LNCAP (cell line): ENCODE results near the gene ITGA5.

Source experiments
- TF ChIP-seq, protein P1 (sequence below): fragments of 450-650 bp; IDR thresholded peaks from 2 replicates; pipeline ENCODE4 v1.5.1; 2017; ENCODE audit warnings: mild to moderate bottlenecking

Gene ITGA5

GRCh38 chr12:54359762-54360351, 59.2 kb downstream of the ITGA5 start:
- TF ChIP-seq, protein P1, sequence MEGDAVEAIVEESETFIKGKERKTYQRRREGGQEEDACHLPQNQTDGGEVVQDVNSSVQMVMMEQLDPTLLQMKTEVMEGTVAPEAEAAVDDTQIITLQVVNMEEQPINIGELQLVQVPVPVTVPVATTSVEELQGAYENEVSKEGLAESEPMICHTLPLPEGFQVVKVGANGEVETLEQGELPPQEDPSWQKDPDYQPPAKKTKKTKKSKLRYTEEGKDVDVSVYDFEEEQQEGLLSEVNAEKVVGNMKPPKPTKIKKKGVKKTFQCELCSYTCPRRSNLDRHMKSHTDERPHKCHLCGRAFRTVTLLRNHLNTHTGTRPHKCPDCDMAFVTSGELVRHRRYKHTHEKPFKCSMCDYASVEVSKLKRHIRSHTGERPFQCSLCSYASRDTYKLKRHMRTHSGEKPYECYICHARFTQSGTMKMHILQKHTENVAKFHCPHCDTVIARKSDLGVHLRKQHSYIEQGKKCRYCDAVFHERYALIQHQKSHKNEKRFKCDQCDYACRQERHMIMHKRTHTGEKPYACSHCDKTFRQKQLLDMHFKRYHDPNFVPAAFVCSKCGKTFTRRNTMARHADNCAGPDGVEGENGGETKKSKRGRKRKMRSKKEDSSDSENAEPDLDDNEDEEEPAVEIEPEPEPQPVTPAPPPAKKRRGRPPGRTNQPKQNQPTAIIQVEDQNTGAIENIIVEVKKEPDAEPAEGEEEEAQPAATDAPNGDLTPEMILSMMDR, result no peak

DNA sequence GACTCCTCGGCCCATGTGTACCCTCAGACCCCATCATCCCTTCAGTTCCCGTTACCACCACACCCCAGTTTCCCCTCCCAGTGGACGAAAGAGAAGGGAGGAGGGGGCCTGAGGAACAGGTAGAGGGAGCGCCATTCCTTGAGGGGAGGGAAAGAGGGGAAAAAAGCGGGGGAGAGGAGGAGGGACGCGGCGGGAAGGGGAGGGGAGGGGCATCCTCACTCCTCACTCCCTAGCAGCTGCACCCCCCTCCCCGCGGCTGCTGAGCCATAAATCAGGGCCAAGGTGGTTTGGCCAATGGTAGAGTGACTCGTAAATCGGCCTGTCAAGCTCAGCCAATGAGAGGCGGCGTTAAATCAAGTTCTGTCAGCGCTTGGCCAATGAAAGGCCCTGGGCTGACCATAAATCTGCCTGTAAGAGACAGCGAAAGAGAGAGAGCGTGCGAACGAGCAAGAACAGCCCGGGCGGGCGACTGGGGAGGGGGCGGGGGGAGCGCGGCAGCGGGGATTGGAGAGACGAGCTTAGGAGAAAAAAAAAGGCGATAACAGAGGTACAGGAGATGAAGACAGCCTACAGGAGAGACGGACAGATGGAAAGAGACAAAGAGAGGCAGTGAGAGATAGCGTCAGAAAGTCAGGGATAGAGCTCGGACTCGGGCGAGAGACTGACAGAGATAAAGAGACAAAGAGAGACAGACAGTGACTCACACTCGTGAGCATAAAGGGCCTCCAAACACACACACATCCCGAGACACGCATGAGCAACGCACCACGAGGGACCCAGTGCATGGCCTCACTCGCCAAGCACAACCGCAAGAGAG, 59.9 kb downstream of the ITGA5 start:
- TF ChIP-seq, protein P1, result no peak

- TF ChIP-seq, protein P1, result no peak
Observed at GRCh38 chr12:54358191-54358944, 60.7 kb downstream of the ITGA5 start.

DNA sequence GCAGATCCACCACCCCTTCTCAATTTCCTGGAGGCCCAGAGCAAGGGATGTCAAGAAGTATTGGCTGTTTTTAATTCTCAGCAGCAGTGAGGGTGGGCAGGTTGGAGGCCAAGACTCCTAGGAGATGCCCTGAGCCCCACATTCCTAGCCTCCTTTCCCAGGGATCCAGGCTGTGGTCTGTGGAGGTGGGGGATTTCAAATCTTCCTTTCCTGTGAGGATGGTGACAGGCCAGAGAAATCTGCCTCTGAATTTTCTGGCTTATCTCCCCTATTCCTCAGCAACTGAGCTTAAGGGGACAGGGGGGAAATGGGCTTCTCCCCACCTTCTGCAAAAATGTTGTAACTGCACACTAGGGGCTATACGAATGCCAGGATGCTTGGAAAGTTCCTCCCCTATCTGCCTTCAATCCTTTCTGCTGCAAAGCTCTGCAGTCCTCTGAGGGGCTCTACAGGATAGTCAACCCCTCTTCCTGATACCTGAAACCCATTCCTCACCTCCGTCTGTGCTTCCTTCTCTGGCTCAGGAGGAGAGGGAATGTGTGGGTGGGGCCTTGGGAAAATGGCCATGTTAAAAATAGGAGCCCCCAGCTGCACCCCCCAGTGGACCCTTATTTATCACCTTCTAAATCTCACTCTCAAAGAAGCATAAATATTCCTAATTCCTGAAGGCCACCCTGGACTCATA, 61.4 kb downstream of the ITGA5 start:
- TF ChIP-seq, protein P1, result no peak

- TF ChIP-seq, protein P1, result no peak
Observed at GRCh38 chr12:54356951-54357356, 62.1 kb downstream of the ITGA5 start.

GRCh38 chr12:54356228-54356627, 62.8 kb downstream of the ITGA5 start:
- TF ChIP-seq, protein P1, result no peak

- TF ChIP-seq, protein P1, result no peak
Observed at GRCh38 chr12:54355104-54355815, 63.8 kb downstream of the ITGA5 start.
